Omental fat pad (tissue), 4 donors: Measurements from ENCODE around the gene CAMK4. TPM values are rescaled to one million over a fixed set of nuclear protein-coding genes. Genes with fewer than 3 reads are reported as not detected.

Source experiments
- ATAC-seq: fragments of 150-250 bp; one replicate; pipeline ENCODE4 v1.9.1; 2016; ENCODE audit warnings: mild to moderate bottlenecking, moderate library complexity; ENCODE audit not compliant: low FRiP score
- DNase-seq: peaks from one replicate; pipeline ENCODE4 v3.0.0-alpha.2; 2019; ENCODE audit warnings: low spot score
- total RNA-seq, 4 donors: library from RNA; depleted of rRNA; stranded (reverse); fragments of >200 nt; gene quantifications; one replicate each; pipeline ENCODE4 v1.1.0, GENCODE V29; 2016
- TF ChIP-seq, protein P1 (sequence below), 3 donors: fragments of 450-650 bp; IDR thresholded peaks; one replicate each; pipeline ENCODE4 v1.5.1; 2016 to 2017; ENCODE audit warnings: antibody characterized with exemption in 3 of 3, mild to moderate bottlenecking in 3 of 3, moderate library complexity in 2 of 3

CAMK4 gene
- total RNA-seq, 4 donors from 2014 or later = 0.44 to 3.8 (median 1.7) TPM

DNA sequence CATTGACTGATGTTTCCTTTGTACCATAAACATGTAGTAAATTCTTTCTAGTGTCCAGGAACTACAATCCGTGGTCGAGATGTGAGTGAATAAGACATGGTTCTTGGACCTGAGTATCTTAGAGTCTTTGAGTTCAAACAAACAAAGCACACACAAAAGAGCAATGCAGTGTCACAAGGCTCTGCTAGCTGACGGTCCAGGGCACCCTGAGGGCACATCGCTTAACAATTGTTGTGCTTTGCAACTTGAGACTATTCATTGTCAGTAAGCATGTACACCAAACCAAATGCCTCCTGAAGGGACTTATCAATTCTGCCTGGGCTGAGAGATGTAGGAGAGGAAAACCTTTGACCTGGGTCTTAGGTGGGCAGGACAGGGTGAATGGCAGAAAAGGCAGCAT, 84.8 kb downstream of the CAMK4 start:
- TF ChIP-seq, protein P1, sequence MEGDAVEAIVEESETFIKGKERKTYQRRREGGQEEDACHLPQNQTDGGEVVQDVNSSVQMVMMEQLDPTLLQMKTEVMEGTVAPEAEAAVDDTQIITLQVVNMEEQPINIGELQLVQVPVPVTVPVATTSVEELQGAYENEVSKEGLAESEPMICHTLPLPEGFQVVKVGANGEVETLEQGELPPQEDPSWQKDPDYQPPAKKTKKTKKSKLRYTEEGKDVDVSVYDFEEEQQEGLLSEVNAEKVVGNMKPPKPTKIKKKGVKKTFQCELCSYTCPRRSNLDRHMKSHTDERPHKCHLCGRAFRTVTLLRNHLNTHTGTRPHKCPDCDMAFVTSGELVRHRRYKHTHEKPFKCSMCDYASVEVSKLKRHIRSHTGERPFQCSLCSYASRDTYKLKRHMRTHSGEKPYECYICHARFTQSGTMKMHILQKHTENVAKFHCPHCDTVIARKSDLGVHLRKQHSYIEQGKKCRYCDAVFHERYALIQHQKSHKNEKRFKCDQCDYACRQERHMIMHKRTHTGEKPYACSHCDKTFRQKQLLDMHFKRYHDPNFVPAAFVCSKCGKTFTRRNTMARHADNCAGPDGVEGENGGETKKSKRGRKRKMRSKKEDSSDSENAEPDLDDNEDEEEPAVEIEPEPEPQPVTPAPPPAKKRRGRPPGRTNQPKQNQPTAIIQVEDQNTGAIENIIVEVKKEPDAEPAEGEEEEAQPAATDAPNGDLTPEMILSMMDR (IDR thresholded peaks at IDR 0.05) = no peak
- DNase-seq = no peak
- ATAC-seq = no peak

DNA sequence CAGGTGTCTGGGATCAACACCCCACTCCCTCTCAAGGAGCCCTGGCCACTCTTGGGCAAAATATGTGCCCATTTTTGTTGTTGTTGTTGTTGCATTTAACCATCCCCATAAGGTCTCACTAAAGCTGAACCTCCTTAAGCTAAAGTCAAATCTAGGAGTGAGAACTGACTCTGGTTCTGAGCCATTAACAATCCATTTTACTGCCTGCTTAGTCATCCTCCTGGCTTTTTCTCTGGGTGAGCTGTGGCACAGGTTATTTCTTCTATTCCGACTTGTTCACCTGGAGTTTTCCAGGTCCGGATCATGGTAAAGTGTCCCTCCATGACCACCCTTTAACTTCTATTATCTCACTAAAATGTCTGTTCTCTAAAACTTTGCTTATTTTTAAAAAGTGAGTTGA, 85.2 kb downstream of the CAMK4 start:
- ATAC-seq (no peak), DNase-seq (no peak)
- TF ChIP-seq, protein P1 (IDR thresholded peaks at IDR 0.05) = no peak

DNA sequence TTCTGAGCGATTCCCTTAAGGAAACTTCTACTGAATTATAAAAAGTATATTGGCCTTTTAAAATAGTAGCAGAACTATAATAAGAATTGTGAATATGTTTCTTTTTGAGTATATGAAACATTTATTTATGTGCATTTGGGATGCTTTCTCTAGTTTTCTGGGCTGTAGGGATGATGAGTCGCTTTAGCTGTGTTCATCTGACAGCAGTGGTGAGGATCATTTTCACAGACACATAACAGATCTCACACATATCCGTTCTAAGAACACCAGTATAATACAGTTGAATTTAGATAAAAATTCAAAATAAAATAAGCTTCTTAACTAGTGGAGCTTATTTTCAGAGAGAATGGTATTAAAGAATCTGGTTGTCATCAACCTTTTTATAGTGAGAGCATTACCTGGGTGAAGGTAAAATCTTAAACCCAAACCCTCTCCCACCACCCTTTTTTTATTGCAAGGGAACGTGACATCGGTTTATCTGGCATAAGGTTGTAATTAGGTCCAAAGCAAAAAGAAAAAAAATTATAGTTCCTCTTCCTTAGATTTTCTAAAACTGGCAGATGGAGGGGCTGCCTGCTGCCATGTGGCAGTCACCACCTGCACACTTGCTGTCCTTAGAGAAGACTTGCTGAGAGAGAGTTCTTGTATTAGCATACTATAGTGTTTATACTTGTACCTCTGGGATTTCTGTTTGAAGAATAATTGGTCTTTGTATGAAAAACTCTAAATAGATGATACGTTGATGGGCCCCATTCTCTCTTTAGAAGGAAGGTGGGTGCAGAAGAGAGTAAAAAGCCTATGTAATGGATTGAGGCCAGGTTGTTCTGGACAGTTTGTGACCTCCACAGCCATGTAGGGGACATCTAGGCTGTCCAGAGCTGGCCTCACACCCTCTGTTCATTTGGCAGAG, 86.8 kb downstream of the CAMK4 start:
- ATAC-seq (no peak), DNase-seq (no peak)
- TF ChIP-seq, protein P1 (IDR thresholded peaks at IDR 0.05) = no peak

GRCh38 chr5:111311666-111312065, 87.5 kb downstream of the CAMK4 start:
- no peak for DNase-seq
- TF ChIP-seq, protein P1 (IDR thresholded peaks at IDR 0.05) = no peak
- ATAC-seq = no peak

DNA sequence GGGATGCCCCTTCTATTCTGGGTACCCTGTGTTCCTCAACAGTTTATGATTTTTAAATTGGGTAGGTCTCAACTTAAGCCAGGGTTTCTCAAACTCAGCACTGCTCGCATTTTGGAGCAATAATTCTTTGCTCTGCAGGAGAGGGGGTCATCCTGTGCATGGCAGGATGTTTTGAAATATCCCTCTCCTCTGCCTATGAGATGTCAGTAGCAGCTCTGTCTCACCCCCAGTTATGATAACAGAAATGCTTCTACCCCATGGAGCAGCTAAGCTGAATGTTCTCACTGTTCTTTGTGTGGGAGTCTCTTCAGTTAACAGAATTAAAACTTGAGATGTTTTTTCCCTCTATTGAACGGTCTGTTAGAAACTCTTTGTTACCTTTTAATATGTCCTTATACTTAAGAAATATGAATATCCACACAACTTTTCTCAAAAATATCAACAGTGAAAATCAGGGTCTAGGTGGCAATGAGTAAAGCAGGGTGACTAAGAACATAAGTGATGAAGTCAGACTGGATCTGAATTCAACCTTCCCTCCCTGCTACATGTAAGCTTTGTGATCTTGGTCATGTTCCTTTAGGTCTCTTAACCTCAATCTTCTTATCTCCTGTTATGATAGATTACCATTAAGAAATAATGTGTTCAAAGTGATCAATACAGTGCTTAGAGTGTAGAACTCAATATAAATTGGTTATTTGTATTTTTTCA, 89.0 kb downstream of the CAMK4 start:
- DNase-seq = no peak
- ATAC-seq = no peak
- TF ChIP-seq, protein P1 (IDR thresholded peaks at IDR 0.05) = no peak

GRCh38 chr5:111320953-111321352, 96.8 kb downstream of the CAMK4 start:
- TF ChIP-seq, protein P1 (IDR thresholded peaks at IDR 0.05) = no peak
- DNase-seq (no peak), ATAC-seq (no peak)
